ENCODE measurements around the gene ABCC1. TPM values are rescaled to one million over a fixed set of nuclear protein-coding genes. Genes with fewer than 3 reads are reported as not detected.

Gene ABCC1
- total RNA-seq, 1 donor from 2014 or later = 21.8 TPM

DNA sequence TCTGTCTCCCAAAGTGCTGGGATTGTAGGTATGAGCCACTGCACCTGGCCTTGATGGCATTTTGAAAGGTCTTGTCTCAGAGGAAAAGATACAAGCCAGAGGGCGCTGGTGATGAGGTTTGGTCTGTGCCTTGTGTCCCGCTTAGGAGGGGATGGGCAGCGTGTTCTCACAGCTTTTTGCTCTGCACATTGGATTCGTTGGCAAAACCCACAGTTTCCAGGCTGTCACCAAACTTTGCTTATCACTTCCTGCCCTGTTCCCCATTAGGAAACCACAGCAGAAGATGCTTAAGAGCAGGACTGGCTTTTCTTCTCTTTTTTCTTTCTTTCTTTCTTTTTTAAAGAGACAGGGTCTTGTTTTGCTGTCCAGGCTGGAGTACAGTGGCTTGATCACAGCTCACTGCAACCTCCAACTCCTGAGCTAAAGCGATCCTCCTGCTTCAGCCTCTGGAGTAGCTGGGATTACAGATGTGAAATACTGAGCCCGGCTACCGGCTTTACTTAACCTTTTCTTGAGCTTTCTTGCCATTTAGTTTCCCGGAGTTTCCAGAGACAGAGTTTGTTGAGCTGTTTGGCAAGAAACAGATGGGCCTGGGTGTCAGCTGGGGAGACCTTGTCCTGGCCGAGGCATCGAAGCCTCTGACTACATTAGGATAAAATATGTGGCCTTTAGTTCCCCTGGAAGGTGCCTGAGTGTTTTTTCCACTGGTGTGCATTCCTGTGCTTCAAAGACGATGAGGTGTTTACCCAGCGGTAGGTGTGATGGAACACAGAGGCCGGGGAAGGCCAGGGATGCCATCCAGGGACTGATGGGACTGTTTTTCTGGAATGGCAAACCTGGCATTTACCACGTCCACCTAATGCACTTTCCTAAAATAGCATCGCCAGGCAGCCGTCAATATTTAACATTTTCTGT, 112.9 kb downstream of the ABCC1 start:
- H3K4me3 Mint-ChIP-seq (ENCODE audit: unreplicated experiment) = no peak overlapping the region
- H3K36me3 Mint-ChIP-seq (ENCODE audit: low read depth, unreplicated experiment) = peaks cover 11% of the 10 kb centered on the region
- no peak overlapping the region for H3K27ac Mint-ChIP-seq (ENCODE audit: unreplicated experiment)
- H3K9me3 Mint-ChIP-seq (ENCODE audit: unreplicated experiment) = no peaks in the 10 kb centered on the region
- TF ChIP-seq, protein P1, sequence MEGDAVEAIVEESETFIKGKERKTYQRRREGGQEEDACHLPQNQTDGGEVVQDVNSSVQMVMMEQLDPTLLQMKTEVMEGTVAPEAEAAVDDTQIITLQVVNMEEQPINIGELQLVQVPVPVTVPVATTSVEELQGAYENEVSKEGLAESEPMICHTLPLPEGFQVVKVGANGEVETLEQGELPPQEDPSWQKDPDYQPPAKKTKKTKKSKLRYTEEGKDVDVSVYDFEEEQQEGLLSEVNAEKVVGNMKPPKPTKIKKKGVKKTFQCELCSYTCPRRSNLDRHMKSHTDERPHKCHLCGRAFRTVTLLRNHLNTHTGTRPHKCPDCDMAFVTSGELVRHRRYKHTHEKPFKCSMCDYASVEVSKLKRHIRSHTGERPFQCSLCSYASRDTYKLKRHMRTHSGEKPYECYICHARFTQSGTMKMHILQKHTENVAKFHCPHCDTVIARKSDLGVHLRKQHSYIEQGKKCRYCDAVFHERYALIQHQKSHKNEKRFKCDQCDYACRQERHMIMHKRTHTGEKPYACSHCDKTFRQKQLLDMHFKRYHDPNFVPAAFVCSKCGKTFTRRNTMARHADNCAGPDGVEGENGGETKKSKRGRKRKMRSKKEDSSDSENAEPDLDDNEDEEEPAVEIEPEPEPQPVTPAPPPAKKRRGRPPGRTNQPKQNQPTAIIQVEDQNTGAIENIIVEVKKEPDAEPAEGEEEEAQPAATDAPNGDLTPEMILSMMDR (IDR thresholded peaks at IDR 0.05; ENCODE audit: unreplicated experiment) = no peak
- H3K27me3 Mint-ChIP-seq (ENCODE audit: unreplicated experiment) = peaks cover 2% of the 10 kb centered on the region
- no peak for DNase-seq (ENCODE audit: low spot score)
- H3K4me1 Mint-ChIP-seq (ENCODE audit: unreplicated experiment) = no peaks in the 10 kb centered on the region

DNA sequence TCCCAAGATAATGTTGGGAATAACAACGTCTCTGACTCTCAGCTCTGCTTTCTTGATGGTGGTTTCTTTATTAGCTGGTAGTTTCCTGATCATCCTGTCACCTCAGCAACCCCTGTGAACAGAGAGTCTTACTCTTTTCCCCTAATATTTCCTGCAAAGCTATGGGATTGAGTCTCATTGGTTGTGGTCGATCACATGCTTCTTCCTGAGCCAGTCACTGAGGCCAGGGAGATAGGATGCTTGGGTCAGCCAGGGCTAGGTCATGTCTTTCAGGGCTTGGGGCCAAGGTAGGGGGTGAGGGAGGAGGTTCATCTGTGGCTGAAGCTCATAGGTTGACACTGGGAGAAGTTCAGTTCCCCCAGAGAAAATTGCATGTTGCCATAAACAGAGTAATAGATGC, 114.3 kb downstream of the ABCC1 start:
- no peak for DNase-seq (ENCODE audit: low spot score)
- H3K36me3 Mint-ChIP-seq (ENCODE audit: low read depth, unreplicated experiment) = peaks cover 11% of the 10 kb centered on the region
- TF ChIP-seq, protein P1 (IDR thresholded peaks at IDR 0.05; ENCODE audit: unreplicated experiment) = no peak
- no peak overlapping the region for H3K4me3 Mint-ChIP-seq (ENCODE audit: unreplicated experiment)
- peaks cover 2% of the 10 kb centered on the region for H3K27me3 Mint-ChIP-seq (ENCODE audit: unreplicated experiment)
- H3K4me1 Mint-ChIP-seq (ENCODE audit: unreplicated experiment) = no peaks in the 10 kb centered on the region
- H3K27ac Mint-ChIP-seq (ENCODE audit: unreplicated experiment) = no peak overlapping the region
- H3K9me3 Mint-ChIP-seq (ENCODE audit: unreplicated experiment) = no peaks in the 10 kb centered on the region

DNA sequence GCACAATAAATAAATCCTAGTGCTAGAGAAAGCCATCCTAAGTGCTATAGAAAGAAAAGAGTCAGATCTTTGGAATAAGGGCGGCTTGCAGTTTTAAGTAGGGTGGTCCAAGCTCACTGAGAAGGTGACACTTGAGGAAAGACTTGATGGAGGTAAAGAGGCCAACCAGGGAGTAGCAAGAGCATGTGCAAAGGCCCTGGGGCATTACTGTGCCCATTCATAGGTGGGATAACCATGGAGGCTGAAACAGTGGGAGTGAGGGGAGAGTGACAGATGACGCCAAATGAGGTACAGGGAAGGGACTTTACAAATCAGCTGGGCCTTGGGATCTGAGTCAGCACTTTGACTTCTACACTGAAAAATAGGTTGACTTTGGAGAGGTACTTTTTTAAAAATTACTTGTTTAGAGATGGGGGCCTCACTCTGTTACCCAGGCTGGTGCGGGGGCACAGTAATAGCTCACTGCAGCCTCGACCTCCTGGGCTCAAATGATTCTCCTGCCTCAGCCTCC, 115.5 kb downstream of the ABCC1 start:
- Mint-ChIP-seq H3K27me3 (ENCODE audit: unreplicated experiment) (peaks cover 2% of the 10 kb centered on the region), H3K9me3 (ENCODE audit: unreplicated experiment) (no peaks in the 10 kb centered on the region), H3K4me1 (ENCODE audit: unreplicated experiment) (no peaks in the 10 kb centered on the region), H3K4me3 (ENCODE audit: unreplicated experiment) (no peak overlapping the region), H3K27ac (ENCODE audit: unreplicated experiment) (no peak overlapping the region), H3K36me3 (ENCODE audit: low read depth, unreplicated experiment) (peaks cover 11% of the 10 kb centered on the region)
- no peak for DNase-seq (ENCODE audit: low spot score)
- TF ChIP-seq, protein P1 (IDR thresholded peaks at IDR 0.05; ENCODE audit: unreplicated experiment) = no peak

DNA sequence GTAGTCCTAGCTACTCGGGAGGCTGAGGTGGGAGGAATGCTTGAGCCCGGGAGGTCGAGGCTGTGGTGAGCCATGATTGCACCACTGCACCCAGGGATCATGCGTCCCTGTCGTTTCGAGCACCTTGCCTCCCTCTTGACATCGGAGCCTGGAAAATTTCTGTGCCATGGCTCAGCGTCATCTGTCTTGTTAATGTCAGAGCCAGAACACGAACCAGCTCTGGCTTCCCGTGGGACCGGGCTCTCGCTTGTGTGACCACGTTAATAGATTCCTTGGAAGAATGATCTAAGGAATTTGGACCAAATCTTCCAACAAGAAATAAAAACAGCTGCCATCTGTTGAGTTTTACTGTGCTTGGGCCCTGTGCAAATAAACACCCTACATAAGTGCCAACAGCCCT, 117.7 kb downstream of the ABCC1 start:
- Mint-ChIP-seq H3K4me3 (ENCODE audit: unreplicated experiment) (no peak overlapping the region), H3K9me3 (ENCODE audit: unreplicated experiment) (no peaks in the 10 kb centered on the region), H3K4me1 (ENCODE audit: unreplicated experiment) (no peaks in the 10 kb centered on the region), H3K27me3 (ENCODE audit: unreplicated experiment) (peaks cover 5% of the 10 kb centered on the region), H3K36me3 (ENCODE audit: low read depth, unreplicated experiment) (peaks cover 7% of the 10 kb centered on the region), H3K27ac (ENCODE audit: unreplicated experiment) (no peak overlapping the region)
- DNase-seq (ENCODE audit: low spot score) = no peak
- TF ChIP-seq, protein P1 (IDR thresholded peaks at IDR 0.05; ENCODE audit: unreplicated experiment) = no peak

Data from endothelial cell (in vitro differentiated cells).